NCI-H226 (cell line): Measurements from ENCODE around the gene OR4P4.

Source experiments
- DNase-seq: peaks from one replicate; pipeline ENCODE4 v3.0.0-alpha.2; 2015

The OR4P4 gene

DNA sequence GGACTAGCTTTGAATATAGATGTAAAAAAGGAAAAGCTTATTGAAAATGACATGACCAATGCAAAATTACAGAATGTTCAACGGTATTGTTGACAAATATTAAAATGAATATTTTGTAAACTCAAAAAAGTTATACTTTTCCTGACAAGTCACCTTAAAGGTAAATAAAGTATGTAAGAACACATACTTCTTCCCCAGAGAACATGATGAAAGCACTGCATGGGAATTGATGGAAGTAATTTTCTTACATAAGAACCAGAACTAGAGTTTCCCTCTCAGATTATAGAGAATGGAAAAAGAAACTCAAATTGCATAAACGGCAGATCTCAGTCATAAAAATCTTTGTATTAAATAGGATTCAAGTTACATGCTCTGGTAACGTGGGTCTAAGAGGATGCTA is at the start of gene OR4P4:
TSS of gene OR4P4 (plus strand) at position 301 of the 400 bp plus-strand sequence.
- no peak for DNase-seq

GRCh38 chr11:55607545-55607944 is 27.4 kb upstream of the OR4P4 start, which contains the start of gene OR4C11:
Gene OR4C11 (minus strand): TSS chr11:55607645. CDS start chr11:55604373, 3,272 bp downstream.
- no peak for DNase-seq

GRCh38 chr11:55624531-55624930 is 10.4 kb upstream of the OR4P4 start:
- no peak for DNase-seq

DNA sequence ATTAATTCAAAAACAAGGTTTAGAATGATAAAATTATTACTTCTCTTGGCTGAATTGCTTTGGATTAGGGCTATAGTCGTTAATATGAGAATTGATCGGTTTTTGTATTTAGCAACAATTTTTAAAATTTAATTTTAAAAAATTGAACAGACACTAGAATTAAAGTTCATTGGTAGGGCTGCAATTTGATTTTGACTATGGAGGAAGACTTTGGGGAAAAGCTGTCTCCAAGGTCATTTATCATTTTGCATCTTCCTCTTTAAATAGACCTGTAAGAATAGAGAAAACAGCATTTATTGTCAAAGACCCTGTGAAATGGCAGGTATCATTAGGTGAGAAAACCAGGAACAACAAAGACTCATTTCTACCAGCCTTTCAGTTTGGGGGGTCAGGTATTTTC is 13.1 kb downstream of the OR4P4 start, which contains the start of gene OR4S2:
TSS of gene OR4S2 (plus strand) at position 301 of the 400 bp plus-strand sequence. CDS start 2,577 bp downstream, outside the sequence.
- DNase-seq: no peak

- no peak for DNase-seq
These were observed 17.6 kb downstream of the OR4P4 start for GRCh38 chr11:55652560-55652959.

- DNase-seq: no peak
These were observed 20.2 kb downstream of the OR4P4 start for GRCh38 chr11:55655096-55655495.

DNA sequence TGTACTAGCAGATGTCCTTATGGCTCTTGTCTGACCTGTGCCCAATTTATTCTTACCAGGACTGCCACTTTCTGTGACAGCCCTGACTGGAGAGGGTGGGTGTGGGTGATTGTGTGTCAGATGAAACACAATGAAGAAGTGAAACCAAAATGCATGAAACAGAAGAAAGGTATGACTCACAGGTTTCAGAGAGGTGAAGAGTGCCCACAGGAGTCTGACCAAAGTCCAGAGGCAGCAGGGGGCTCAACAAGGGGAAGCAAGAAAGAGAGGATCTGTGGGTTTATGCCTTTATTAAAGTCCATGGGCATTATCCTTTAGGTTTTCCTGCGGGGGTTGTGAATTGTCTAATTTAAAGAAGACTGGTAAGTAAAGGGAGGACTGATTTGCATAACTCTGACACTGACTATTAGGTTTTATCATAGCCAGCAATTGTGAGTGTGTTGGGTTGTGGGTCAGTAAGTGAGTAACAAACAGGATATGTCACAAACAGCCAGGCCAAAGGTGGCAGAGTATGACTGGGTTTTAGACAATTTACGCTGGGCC is 23.2 kb downstream of the OR4P4 start:
- DNase-seq: no peak

DNA sequence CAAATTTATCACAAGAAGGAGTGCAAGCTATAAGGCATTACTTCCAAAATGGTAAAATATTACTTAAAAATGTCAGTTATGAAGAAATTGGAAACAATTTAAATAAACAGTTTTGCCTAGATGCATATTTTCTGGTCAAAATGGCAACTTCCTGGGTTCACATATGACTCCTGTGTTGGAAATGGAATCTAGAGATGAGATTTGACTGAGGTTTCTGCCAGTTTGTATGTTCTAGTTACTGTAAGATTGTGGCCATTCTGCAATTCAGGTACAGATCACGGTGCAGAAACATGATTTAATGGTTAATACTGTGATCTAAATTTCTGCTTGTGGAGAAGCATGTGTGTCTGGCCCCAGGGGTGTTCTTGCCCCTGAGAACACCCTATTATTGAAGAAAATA is 23.7 kb downstream of the OR4P4 start:
- DNase-seq: no peak

DNA sequence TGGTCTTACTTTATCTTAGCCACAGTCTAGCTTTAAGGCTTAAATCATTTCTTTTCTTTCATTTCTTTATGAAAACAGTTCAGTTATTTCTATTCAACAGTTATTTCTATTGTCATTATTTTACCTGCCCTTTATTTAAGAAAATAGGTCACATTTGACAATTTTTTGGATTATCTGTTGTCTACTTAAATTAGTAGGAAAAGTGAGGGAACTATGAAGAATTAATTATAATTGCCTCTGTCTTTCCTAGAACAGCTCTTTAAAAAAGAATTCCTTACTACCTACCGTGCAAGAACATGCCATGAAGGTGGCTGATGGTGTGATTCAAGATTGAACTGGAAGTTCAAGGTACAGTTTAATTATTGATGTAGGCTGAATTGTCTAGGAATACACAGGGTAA is 27.0 kb downstream of the OR4P4 start, which contains the start of gene OR4C6:
TSS of gene OR4C6 (plus strand) at position 301 of the 400 bp plus-strand sequence. CDS start 2,966 bp downstream, outside the sequence.
- no peak for DNase-seq

DNA sequence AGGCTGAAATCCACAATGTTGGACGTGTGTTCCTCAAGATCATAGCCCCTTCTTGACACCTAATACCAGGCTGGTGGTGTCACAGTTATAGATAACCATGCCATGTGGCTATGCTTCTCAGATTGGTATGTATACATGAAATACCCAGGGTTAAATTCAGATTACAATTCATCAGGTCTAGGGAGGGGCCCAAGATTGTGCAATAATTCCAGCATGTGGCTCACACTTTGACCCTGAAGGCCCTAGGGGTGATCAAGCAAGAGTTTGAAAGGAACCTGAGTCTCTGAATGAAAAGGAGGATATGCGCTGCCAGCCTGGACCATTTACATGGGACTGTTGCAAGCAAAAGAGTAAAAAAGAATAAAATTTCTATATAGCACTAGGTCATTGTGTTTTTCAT is 34.5 kb downstream of the OR4P4 start:
- DNase-seq: no peak

- DNase-seq: no peak
These were observed 38.9 kb downstream of the OR4P4 start for GRCh38 chr11:55673860-55674259.
